Measurements from ENCODE around the gene OSTC. TPM values are rescaled to one million over a fixed set of nuclear protein-coding genes. Genes with fewer than 3 reads are reported as not detected.

Gene OSTC
- 317 TPM for polyA plus RNA-seq (2013, experiment 1 of 2; ENCODE audit: insufficient read length)
- 318 TPM for polyA plus RNA-seq (2013, experiment 2 of 2; ENCODE audit: insufficient read length)

- DNase-seq = peak; percentile 98
Measured at GRCh38 chr4:108650212-108651013, at the start of gene OSTC. TSS of gene OSTC (plus strand) at chr4:108650599. CDS start at chr4:108650656, 57 bp downstream.

- DNase-seq = no peak
Measured at GRCh38 chr4:108601106-108601505, 49.3 kb upstream of the OSTC start.

GRCh38 chr4:108601532-108601931 lies 48.9 kb upstream of the OSTC start:
- no peak for DNase-seq

- DNase-seq = no peak
Measured at GRCh38 chr4:108602163-108602562, 48.2 kb upstream of the OSTC start.

GRCh38 chr4:108607079-108607815 lies 43.2 kb upstream of the OSTC start:
- no peak for DNase-seq

GRCh38 chr4:108611365-108611764 lies 39.0 kb upstream of the OSTC start:
- peak; percentile 33 for DNase-seq

GRCh38 chr4:108612365-108612764 lies 38.0 kb upstream of the OSTC start:
- DNase-seq = no peak

- no peak for DNase-seq
Measured at GRCh38 chr4:108619372-108620100, 30.9 kb upstream of the OSTC start.

- peak; percentile 99 for DNase-seq
Measured at GRCh38 chr4:108620101-108620932, 30.1 kb upstream of the OSTC start, which contains the start of gene RPL34. TSS of gene RPL34 (plus strand) at chr4:108620576. CDS start at chr4:108621960, 1,384 bp downstream.

GRCh38 chr4:108620933-108621905 lies 29.2 kb upstream of the OSTC start:
- no peak for DNase-seq

- no peak for DNase-seq
Measured at GRCh38 chr4:108622022-108622421, 28.4 kb upstream of the OSTC start.

GRCh38 chr4:108622828-108623227 lies 27.6 kb upstream of the OSTC start:
- no peak for DNase-seq

- no peak for DNase-seq
Measured at GRCh38 chr4:108624263-108625056, 25.9 kb upstream of the OSTC start.

GRCh38 chr4:108626056-108626455 lies 24.3 kb upstream of the OSTC start:
- DNase-seq = no peak

- peak; percentile 35 for DNase-seq
Measured at GRCh38 chr4:108628411-108628810, 22.0 kb upstream of the OSTC start.

GRCh38 chr4:108635070-108635655 lies 15.2 kb upstream of the OSTC start:
- DNase-seq = no peak

- peak; percentile 81 for DNase-seq
Measured at GRCh38 chr4:108636246-108636645, 14.2 kb upstream of the OSTC start.

- DNase-seq = peak; percentile 36
Measured at GRCh38 chr4:108637856-108638255, 12.5 kb upstream of the OSTC start.

GRCh38 chr4:108644237-108644636 lies 6.2 kb upstream of the OSTC start:
- peak; percentile 78 for DNase-seq

Measured in fibroblast of skin of scalp (primary cell).